Central memory CD8-positive, alpha-beta T cell (primary cell): Measurements from ENCODE around the gene PLPPR5.

Experiments
- ATAC-seq: fragments of 150-1000 bp; cut with Tn5 transposase; replicated peaks from 2 replicates; pipeline ENCODE4 v1.10.0; 2022; ENCODE audit warnings: mild to moderate bottlenecking, moderate FRiP score, moderate number of reproducible peaks; ENCODE audit not compliant: poor library complexity, severe bottlenecking; ENCODE audit errors: extremely low read depth
- DNase-seq, 2 donors: peaks; one replicate each; pipeline ENCODE4 v3.0.0; 2021; ENCODE audit warnings: low spot score in 2 of 2
- H3K27ac Mint-ChIP-seq: one replicate; pipeline ENCODE4 v1.8.0; 2022; ENCODE audit warnings: low read depth, mild to moderate bottlenecking, moderate library complexity, mixed read lengths
- H3K27me3 Mint-ChIP-seq: one replicate; pipeline ENCODE4 v1.8.0; 2022; ENCODE audit warnings: mixed read lengths
- H3K36me3 Mint-ChIP-seq: one replicate; pipeline ENCODE4 v1.8.0; 2022; ENCODE audit warnings: mild to moderate bottlenecking, moderate library complexity, mixed read lengths; ENCODE audit not compliant: insufficient read depth
- H3K4me1 Mint-ChIP-seq: one replicate; pipeline ENCODE4 v1.8.0; 2022; ENCODE audit warnings: mixed read lengths
- H3K4me3 Mint-ChIP-seq: one replicate; pipeline ENCODE4 v1.8.0; 2022; ENCODE audit warnings: mild to moderate bottlenecking, moderate library complexity, mixed read lengths
- H3K9me3 Mint-ChIP-seq: one replicate; pipeline ENCODE4 v1.8.0; 2022; ENCODE audit warnings: mixed read lengths

The PLPPR5 gene

GRCh38 chr1:98854137-98854536, 150.5 kb downstream of the PLPPR5 start:
- Mint-ChIP-seq H3K9me3 (no peaks in the 10 kb centered on the region), H3K27me3 (no peaks in the 10 kb centered on the region), H3K4me1 (peaks cover 21% of the 10 kb centered on the region), H3K4me3 (no peak overlapping the region), H3K27ac (no peak overlapping the region), H3K36me3 (no peaks in the 10 kb centered on the region)
- DNase-seq (peak in 1 of 2 donors; percentile 32), ATAC-seq (peak; percentile 92)

- Mint-ChIP-seq H3K27ac (peak overlapping the region; percentile 69), H3K4me3 (peak overlapping the region; percentile 31), H3K27me3 (no peaks in the 10 kb centered on the region)
These were observed 154.6 kb downstream of the PLPPR5 start for GRCh38 chr1:98849969-98850636.

GRCh38 chr1:98842241-98842640, 162.4 kb downstream of the PLPPR5 start:
- Mint-ChIP-seq H3K36me3 (no peaks in the 10 kb centered on the region), H3K27ac (no peak overlapping the region), H3K9me3 (no peaks in the 10 kb centered on the region), H3K4me3 (no peak overlapping the region), H3K27me3 (no peaks in the 10 kb centered on the region), H3K4me1 (peaks cover 13% of the 10 kb centered on the region)
- no peak for DNase-seq
- no peak for ATAC-seq

More at GRCh38 chr1:98849969-98850636, 154.6 kb downstream of the PLPPR5 start:
- DNase-seq, result no peak
- peak; percentile 34 for ATAC-seq
- Mint-ChIP-seq H3K9me3 (no peaks in the 10 kb centered on the region), H3K4me1 (peaks cover 21% of the 10 kb centered on the region), H3K36me3 (no peaks in the 10 kb centered on the region)
